ENCODE data around the gene SSR4. TPM values are rescaled to one million over a fixed set of nuclear protein-coding genes. Genes with fewer than 3 reads are reported as not detected.

SSR4 gene
- total RNA-seq, 1 experiment from 2014 or later = 298 TPM

- Histone ChIP-seq H3K27ac (ENCODE audit: low read length) (no peak overlapping the region), H3K4me1 (ENCODE audit: insufficient read depth, low read length) (no peaks in the 10 kb centered on the region), H4K20me1 (ENCODE audit: low read length) (no peaks in the 10 kb centered on the region), H2AFZ (ENCODE audit: low read length) (no peak overlapping the region), H3K4me3 (ENCODE audit: low read length) (no peak overlapping the region), H3K9me2 (replicated peaks; ENCODE audit: low read length) (no peaks in the 10 kb centered on the region), H3K4me2 (ENCODE audit: low read length) (no peak overlapping the region), H3F3A (ENCODE audit: low read length, unreplicated experiment) (no peaks in the 10 kb centered on the region), H3K9me3 (ENCODE audit: low read length) (no peaks in the 10 kb centered on the region), H3K9ac (ENCODE audit: low read length) (no peak overlapping the region), H3K36me3 (ENCODE audit: low read depth, low read length) (peaks cover 2% of the 10 kb centered on the region; the same call in 1 of the 2 replicates), H3K79me2 (ENCODE audit: low read length) (no peaks in the 10 kb centered on the region), H3K27me3 (ENCODE audit: low read length) (no peaks in the 10 kb centered on the region)
- CTCF ChIA-PET = no interaction called here
- POLR2A ChIA-PET (ENCODE audit: unreplicated experiment) = interaction anchor here (0.6 kb wide), 1 partner anchor 137 kb away, joined by 3 read pairs; no protein-coding TSS in a partner anchor
- no TSS peak for BruUV-seq (replicated peaks)
- no peak for TF ChIP-seq EZH2phosphoT487 (IDR thresholded peaks at IDR 0.05; ENCODE audit: borderline replicate concordance, low read length)
- TF ChIP-seq EZH2 (IDR thresholded peaks at IDR 0.05; ENCODE audit: low read length, unreplicated experiment) = no peak
- DNase-seq = no peak
- ATAC-seq = no peak
- intact Hi-C loops (cut with micrococcal nuclease) = no loop called here
These were observed 16.3 kb upstream of the SSR4 start for GRCh38 chrX:153778181-153778580.

DNA sequence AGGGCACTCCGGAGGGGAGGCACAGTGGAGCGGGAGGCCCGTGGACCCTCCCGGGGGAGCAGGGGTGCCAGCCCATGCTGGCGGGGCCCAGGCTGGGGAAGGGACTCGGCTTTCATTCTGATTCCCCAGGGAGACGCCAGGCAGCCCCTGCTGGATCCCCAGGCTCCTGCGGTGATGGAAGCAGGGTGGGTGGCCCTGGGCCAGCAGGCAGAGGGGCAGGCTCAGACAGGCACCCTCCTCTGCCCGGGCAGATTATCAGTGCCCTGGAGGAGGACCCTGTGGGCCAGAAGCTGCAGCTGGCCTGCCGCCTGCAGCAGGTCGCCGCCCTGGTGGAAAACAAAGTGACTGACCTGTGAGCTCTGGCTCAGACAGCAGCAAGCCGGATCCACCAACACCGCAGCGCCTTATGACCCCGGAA is 15.8 kb upstream of the SSR4 start:
- DNase-seq = no peak
- no peaks in the 10 kb centered on the region for H3K9me3 ChIP-seq (ENCODE audit: low read length)
- CTCF ChIA-PET = no interaction called here
- H3K27me3 ChIP-seq (ENCODE audit: low read length) = no peaks in the 10 kb centered on the region
- intact Hi-C loops (cut with micrococcal nuclease) = no loop called here
- H3K79me2 ChIP-seq (ENCODE audit: low read length) = no peaks in the 10 kb centered on the region
- TF ChIP-seq CTCF (conservative IDR thresholded peaks at IDR 0.05; ENCODE audit: low read depth, low read length) (peak; percentile 39), EZH2 (IDR thresholded peaks at IDR 0.05; ENCODE audit: low read length, unreplicated experiment) (no peak), EZH2phosphoT487 (IDR thresholded peaks at IDR 0.05; ENCODE audit: borderline replicate concordance, low read length) (no peak)
- H3K36me3 ChIP-seq (ENCODE audit: low read depth, low read length) = peaks cover 2% of the 10 kb centered on the region; the same call in 1 of the 2 replicates
- H3F3A ChIP-seq (ENCODE audit: low read length, unreplicated experiment) = no peaks in the 10 kb centered on the region
- POLR2A ChIA-PET (ENCODE audit: unreplicated experiment) = interaction anchor here (0.6 kb wide), 1 partner anchor 136 kb away, joined by 3 read pairs; no protein-coding TSS in a partner anchor
- H3K27ac ChIP-seq (ENCODE audit: low read length) = no peak overlapping the region
- no peak overlapping the region for H3K9ac ChIP-seq (ENCODE audit: low read length)
- no peaks in the 10 kb centered on the region for H3K9me2 ChIP-seq (replicated peaks; ENCODE audit: low read length)
- H3K4me2 ChIP-seq (ENCODE audit: low read length) = no peak overlapping the region
- ATAC-seq = no peak
- no TSS peak for BruUV-seq (replicated peaks)
- H3K4me3 ChIP-seq (ENCODE audit: low read length) = no peak overlapping the region
- no peak overlapping the region for H2AFZ ChIP-seq (ENCODE audit: low read length)
- H4K20me1 ChIP-seq (ENCODE audit: low read length) = no peaks in the 10 kb centered on the region
- no peaks in the 10 kb centered on the region for H3K4me1 ChIP-seq (ENCODE audit: insufficient read depth, low read length)

DNA sequence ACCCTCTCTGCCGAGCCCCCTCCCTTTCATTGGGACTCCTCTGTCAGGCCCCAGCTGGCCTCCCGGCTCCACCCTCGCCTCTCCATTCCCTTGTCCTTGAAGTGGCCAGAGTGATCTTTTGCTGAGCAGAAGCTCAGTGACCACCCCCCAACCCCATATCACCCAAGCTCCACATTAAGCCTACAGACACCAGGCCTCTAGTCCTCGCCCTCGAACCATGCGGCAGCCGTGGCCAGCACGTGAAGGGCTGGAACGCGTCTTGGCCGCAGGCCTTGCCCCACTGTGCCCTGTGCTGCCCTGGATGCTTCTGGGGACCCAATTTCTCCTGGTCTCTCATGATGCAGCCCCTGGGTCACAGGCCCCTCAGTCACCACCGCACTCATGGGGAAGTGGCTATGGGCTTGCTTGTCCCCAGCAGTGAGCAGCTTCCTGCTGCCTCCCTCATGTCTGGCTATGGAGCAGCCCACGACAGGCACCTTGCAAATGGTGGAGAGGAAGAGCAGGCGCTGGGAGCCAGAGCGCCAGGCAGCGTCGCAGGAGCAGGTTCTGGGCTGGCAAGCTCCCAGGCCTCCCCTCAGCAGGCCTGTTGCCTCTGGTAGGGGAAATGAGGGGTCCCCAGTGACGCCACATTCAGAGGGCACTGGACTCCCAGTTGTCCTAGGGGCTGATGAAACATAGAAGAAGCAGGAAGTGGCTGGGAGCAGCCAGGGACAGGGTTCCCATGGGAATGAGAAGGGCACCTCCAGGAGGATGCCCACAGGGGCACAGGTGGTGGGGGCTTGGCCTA is 14.4 kb upstream of the SSR4 start:
- Histone ChIP-seq H3K27me3 (ENCODE audit: low read length) (no peaks in the 10 kb centered on the region), H3K4me2 (ENCODE audit: low read length) (no peak overlapping the region), H3K9me2 (replicated peaks; ENCODE audit: low read length) (no peaks in the 10 kb centered on the region), H2AFZ (ENCODE audit: low read length) (no peak overlapping the region), H3K9ac (ENCODE audit: low read length) (no peak overlapping the region), H4K20me1 (ENCODE audit: low read length) (no peaks in the 10 kb centered on the region), H3K9me3 (ENCODE audit: low read length) (no peaks in the 10 kb centered on the region), H3K79me2 (ENCODE audit: low read length) (no peaks in the 10 kb centered on the region), H3F3A (ENCODE audit: low read length, unreplicated experiment) (no peaks in the 10 kb centered on the region), H3K4me1 (ENCODE audit: insufficient read depth, low read length) (no peaks in the 10 kb centered on the region), H3K4me3 (ENCODE audit: low read length) (no peak overlapping the region), H3K36me3 (ENCODE audit: low read depth, low read length) (no peaks in the 10 kb centered on the region), H3K27ac (ENCODE audit: low read length) (no peak overlapping the region)
- TF ChIP-seq CTCF (conservative IDR thresholded peaks at IDR 0.05; ENCODE audit: low read depth, low read length) = no peak
- TF ChIP-seq EZH2 (IDR thresholded peaks at IDR 0.05; ENCODE audit: low read length, unreplicated experiment) = no peak
- TF ChIP-seq EZH2phosphoT487 (IDR thresholded peaks at IDR 0.05; ENCODE audit: borderline replicate concordance, low read length) = no peak
- intact Hi-C loops (cut with micrococcal nuclease) = no loop called here
- ATAC-seq (peak; percentile 6; the same call in 1 of the 2 replicates), DNase-seq (no peak)
- BruUV-seq (replicated peaks) = no TSS peak
- CTCF ChIA-PET = interaction anchor here (0.6 kb wide), 1 partner anchor 14 kb away, joined by 3 read pairs; the partner anchor contains the start of gene SSR4
- POLR2A ChIA-PET (ENCODE audit: unreplicated experiment) = no interaction called here
